Endothelial cell of coronary artery (primary cell): Measurements from ENCODE around the gene NRSN1. TPM values are rescaled to one million over a fixed set of nuclear protein-coding genes. Genes with fewer than 3 reads are reported as not detected.

Source experiments
- total RNA-seq: library from RNA; depleted of rRNA; stranded (reverse); fragments of >200 nt; gene quantifications from 2 replicates; pipeline ENCODE4 v1.2.3, GENCODE V29; 2014

NRSN1 gene
- not detected in 2 replicates for total RNA-seq

GRCh38 chr6:24125980-24126379 lies at the start of gene NRSN1:
TSS of gene NRSN1 (plus strand) at chr6:24126215. CDS start at chr6:24134328, 8,113 bp downstream.

Other genes starting within 250 kb of the NRSN1 start
- not detected in 2 replicates for gene DCDC2, start 231.8 kb downstream of the NRSN1 start, total RNA-seq